ENCODE results near the gene TRIM22. TPM values are rescaled to one million over a fixed set of nuclear protein-coding genes. Genes with fewer than 3 reads are reported as not detected.

The TRIM22 gene
- total RNA-seq, 1 experiment from 2014 or later = 0.81 TPM

GRCh38 chr11:5703741-5704536 is 14.3 kb downstream of the TRIM22 start:
- no peaks in the 10 kb centered on the region for H3F3A ChIP-seq (ENCODE audit: insufficient read depth, low read depth)
- no peaks in the 10 kb centered on the region for H3K9me3 ChIP-seq (ENCODE audit: insufficient read depth, low read depth)
- no peaks in the 10 kb centered on the region for H3K9me2 ChIP-seq (ENCODE audit: insufficient read depth)
- H2AFZ ChIP-seq = no peak overlapping the region
- H3K27ac ChIP-seq = no peak overlapping the region
- POLR2A ChIA-PET (ENCODE audit: unreplicated experiment) = no interaction called here
- no peaks in the 10 kb centered on the region for H3K27me3 ChIP-seq (ENCODE audit: insufficient read depth, low read depth)
- no peak for TF ChIP-seq EZH2 (IDR thresholded peaks at IDR 0.05; ENCODE audit: low read depth)
- no peak for TF ChIP-seq CTCF (conservative IDR thresholded peaks at IDR 0.05)
- no peak for DNase-seq
- BruUV-seq (replicated peaks) = no TSS peak
- CTCF ChIA-PET = no interaction called here
- no peak overlapping the region for H3K4me2 ChIP-seq
- H3K36me3 ChIP-seq (ENCODE audit: low read depth) = no peaks in the 10 kb centered on the region
- no peak overlapping the region for H3K4me3 ChIP-seq
- no peaks in the 10 kb centered on the region for H4K20me1 ChIP-seq (ENCODE audit: insufficient read depth)
- no peaks in the 10 kb centered on the region for H3K4me1 ChIP-seq (replicated peaks; ENCODE audit: insufficient read depth)
- no peaks in the 10 kb centered on the region for H3K79me2 ChIP-seq (ENCODE audit: low read depth)
- intact Hi-C loops (cut with micrococcal nuclease; ENCODE audit: unreplicated experiment) = no loop called here

GRCh38 chr11:5705688-5706087 is 16.1 kb downstream of the TRIM22 start:
- ChIA-PET POLR2A (ENCODE audit: unreplicated experiment) (no interaction called here), CTCF (no interaction called here)
- intact Hi-C loops (cut with micrococcal nuclease; ENCODE audit: unreplicated experiment) = no loop called here
- DNase-seq = no peak
- Histone ChIP-seq H3K79me2 (ENCODE audit: low read depth) (no peaks in the 10 kb centered on the region), H3K4me3 (no peak overlapping the region), H3K4me2 (no peak overlapping the region), H3F3A (ENCODE audit: insufficient read depth, low read depth) (no peaks in the 10 kb centered on the region), H4K20me1 (ENCODE audit: insufficient read depth) (no peaks in the 10 kb centered on the region), H3K27ac (no peak overlapping the region), H3K9me2 (ENCODE audit: insufficient read depth) (no peaks in the 10 kb centered on the region), H3K4me1 (replicated peaks; ENCODE audit: insufficient read depth) (no peaks in the 10 kb centered on the region), H3K27me3 (ENCODE audit: insufficient read depth, low read depth) (no peaks in the 10 kb centered on the region), H2AFZ (no peak overlapping the region), H3K36me3 (ENCODE audit: low read depth) (no peaks in the 10 kb centered on the region), H3K9me3 (ENCODE audit: insufficient read depth, low read depth) (no peaks in the 10 kb centered on the region)
- BruUV-seq (replicated peaks) = no TSS peak
- no peak for TF ChIP-seq CTCF (conservative IDR thresholded peaks at IDR 0.05)

GRCh38 chr11:5712507-5712906 is 22.9 kb downstream of the TRIM22 start:
- Histone ChIP-seq H3K9me3 (ENCODE audit: insufficient read depth, low read depth) (no peaks in the 10 kb centered on the region), H3K9me2 (ENCODE audit: insufficient read depth) (no peaks in the 10 kb centered on the region), H3K79me2 (ENCODE audit: low read depth) (no peaks in the 10 kb centered on the region), H4K20me1 (ENCODE audit: insufficient read depth) (no peaks in the 10 kb centered on the region), H3K4me2 (no peak overlapping the region), H3K4me1 (replicated peaks; ENCODE audit: insufficient read depth) (no peaks in the 10 kb centered on the region), H3K4me3 (no peak overlapping the region), H3F3A (ENCODE audit: insufficient read depth, low read depth) (no peaks in the 10 kb centered on the region), H3K27me3 (ENCODE audit: insufficient read depth, low read depth) (no peaks in the 10 kb centered on the region), H2AFZ (no peak overlapping the region), H3K36me3 (ENCODE audit: low read depth) (no peaks in the 10 kb centered on the region), H3K27ac (no peak overlapping the region)
- ChIA-PET CTCF (interaction anchor here (0.7 kb wide), 1 partner anchor 156 kb away, joined by 3 read pairs; no protein-coding TSS in a partner anchor), POLR2A (ENCODE audit: unreplicated experiment) (no interaction called here)
- TF ChIP-seq CTCF (conservative IDR thresholded peaks at IDR 0.05) = peak; percentile 68
- no peak for TF ChIP-seq EZH2 (IDR thresholded peaks at IDR 0.05; ENCODE audit: low read depth)
- intact Hi-C loops (cut with micrococcal nuclease; ENCODE audit: unreplicated experiment) = loop anchor here (2.0 kb wide), 1 partner anchor 236 kb away; no protein-coding TSS in a partner anchor
- BruUV-seq (replicated peaks) = no TSS peak
- DNase-seq = no peak

Data from PC-9 (cell line).